Activated CD8-positive, alpha-beta memory T cell treated with anti-CD3 and anti-CD28 coated beads for 24 hours (primary cell): ENCODE data around the gene RASA3.
"Not testable (repeated sequence)": the region's sequence is repeated elsewhere in the genome, so short reads cannot be mapped to it uniquely, and the experiment has no call there.

Source experiments
- DNase-seq: peaks from one replicate; pipeline ENCODE4 v3.0.0-alpha.2; 2020

Gene RASA3

GRCh38 chr13:114142137-114142550 is 9.7 kb upstream of the RASA3 start:
- no peak for DNase-seq

GRCh38 chr13:114141261-114141996 is 9.0 kb upstream of the RASA3 start:
- no peak for DNase-seq

GRCh38 chr13:114140906-114141250 is 8.5 kb upstream of the RASA3 start:
- DNase-seq, result no peak

- DNase-seq, result no peak
These were observed 7.9 kb upstream of the RASA3 start for GRCh38 chr13:114140131-114140905.

GRCh38 chr13:114136576-114136975 is 4.2 kb upstream of the RASA3 start:
- no peak for DNase-seq

- DNase-seq, result no peak
These were observed 3.3 kb upstream of the RASA3 start for GRCh38 chr13:114135731-114136171.

- DNase-seq, result no peak
These were observed 2.7 kb upstream of the RASA3 start for GRCh38 chr13:114134944-114135610.

- no peak for DNase-seq
These were observed 1.9 kb upstream of the RASA3 start for GRCh38 chr13:114134111-114134943.

- not testable (repeated sequence) for DNase-seq
These were observed 1.1 kb upstream of the RASA3 start for GRCh38 chr13:114133552-114133951.

- not testable (repeated sequence) for DNase-seq
These were observed 703 bp upstream of the RASA3 start for GRCh38 chr13:114133126-114133525.

- DNase-seq, result peak; percentile 77
These were observed 622 bp downstream of the RASA3 start for GRCh38 chr13:114131583-114132418.

- peak; percentile 79 for DNase-seq
These were observed 1.4 kb downstream of the RASA3 start for GRCh38 chr13:114130837-114131582.

GRCh38 chr13:114130131-114130836 is 2.1 kb downstream of the RASA3 start:
- DNase-seq, result no peak

GRCh38 chr13:114129649-114130062 is 2.8 kb downstream of the RASA3 start:
- peak; percentile 75 for DNase-seq

- peak; percentile 91 for DNase-seq
These were observed 3.5 kb downstream of the RASA3 start for GRCh38 chr13:114128624-114129522.

GRCh38 chr13:114128348-114128623 is 4.1 kb downstream of the RASA3 start:
- DNase-seq, result no peak

- no peak for DNase-seq
These were observed 4.7 kb downstream of the RASA3 start for GRCh38 chr13:114127473-114128347.

- DNase-seq, result no peak
These were observed 5.5 kb downstream of the RASA3 start for GRCh38 chr13:114126789-114127472.
